Stomach (tissue), 4 donors: Measurements from ENCODE around the gene CDH16.

Experiments used
- POLR2A ChIP-seq, 4 donors: fragments of 450-650 bp; IDR thresholded peaks; one replicate each; pipeline ENCODE4 v1.6.1; 2016; ENCODE audit warnings: antibody characterized with exemption in 4 of 4, control low read depth in 2 of 4, mild to moderate bottlenecking in 1 of 4, moderate library complexity in 1 of 4
- POLR2AphosphoS5 ChIP-seq, 3 donors: sonication (generic); formaldehyde crosslinking; IDR thresholded peaks; one replicate each; pipeline ENCODE4 v1.6.1; 2016; ENCODE audit warnings: antibody characterized with exemption in 3 of 3
- TF ChIP-seq, protein P1 (sequence below), 7 experiments: fragments of 450-650 bp in 4 of 7; fragments of 200-600 bp in 3 of 7; sonication (generic) in 3 of 7; IDR thresholded peaks; one replicate each; pipeline ENCODE4 v1.5.1; 2016 to 2019; ENCODE audit warnings: antibody characterized with exemption in 7 of 7, control low read depth in 2 of 7, mild to moderate bottlenecking in 1 of 7

DNA sequence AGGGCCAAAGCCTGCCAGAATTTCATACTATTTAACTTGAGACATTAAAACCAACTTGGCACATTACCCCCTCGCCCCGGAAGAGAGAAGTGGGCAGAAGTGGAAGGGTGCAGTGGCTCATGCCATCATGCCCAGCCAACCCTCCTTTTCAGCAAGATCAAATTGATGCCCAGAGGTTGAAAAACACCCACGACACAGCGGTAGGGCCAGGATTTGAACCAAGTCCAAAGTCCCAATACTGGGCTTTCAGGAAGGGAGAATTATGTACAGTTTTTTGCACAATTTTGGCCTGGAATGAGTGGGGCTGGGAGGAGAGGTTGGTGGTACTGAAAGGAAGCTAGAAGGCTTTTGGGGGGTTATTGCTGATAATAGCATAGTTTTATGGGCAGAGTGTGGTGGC, 27.3 kb downstream of the CDH16 start:
- no peak for TF ChIP-seq POLR2AphosphoS5 (IDR thresholded peaks at IDR 0.05)
- TF ChIP-seq, protein P1, sequence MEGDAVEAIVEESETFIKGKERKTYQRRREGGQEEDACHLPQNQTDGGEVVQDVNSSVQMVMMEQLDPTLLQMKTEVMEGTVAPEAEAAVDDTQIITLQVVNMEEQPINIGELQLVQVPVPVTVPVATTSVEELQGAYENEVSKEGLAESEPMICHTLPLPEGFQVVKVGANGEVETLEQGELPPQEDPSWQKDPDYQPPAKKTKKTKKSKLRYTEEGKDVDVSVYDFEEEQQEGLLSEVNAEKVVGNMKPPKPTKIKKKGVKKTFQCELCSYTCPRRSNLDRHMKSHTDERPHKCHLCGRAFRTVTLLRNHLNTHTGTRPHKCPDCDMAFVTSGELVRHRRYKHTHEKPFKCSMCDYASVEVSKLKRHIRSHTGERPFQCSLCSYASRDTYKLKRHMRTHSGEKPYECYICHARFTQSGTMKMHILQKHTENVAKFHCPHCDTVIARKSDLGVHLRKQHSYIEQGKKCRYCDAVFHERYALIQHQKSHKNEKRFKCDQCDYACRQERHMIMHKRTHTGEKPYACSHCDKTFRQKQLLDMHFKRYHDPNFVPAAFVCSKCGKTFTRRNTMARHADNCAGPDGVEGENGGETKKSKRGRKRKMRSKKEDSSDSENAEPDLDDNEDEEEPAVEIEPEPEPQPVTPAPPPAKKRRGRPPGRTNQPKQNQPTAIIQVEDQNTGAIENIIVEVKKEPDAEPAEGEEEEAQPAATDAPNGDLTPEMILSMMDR (IDR thresholded peaks at IDR 0.05), result no peak
- TF ChIP-seq POLR2A (IDR thresholded peaks at IDR 0.05), result no peak
